IMR-90 (cell line): ENCODE results near the gene IL21. TPM values are rescaled to one million over a fixed set of nuclear protein-coding genes. Genes with fewer than 3 reads are reported as not detected.

Experiments
- ATAC-seq: fragments of 200-7000 bp; cut with Tn5 transposase; 2 replicates; pipeline ENCODE4 v1.9.1; 2020; ENCODE audit warnings: low read depth, mild to moderate bottlenecking, moderate library complexity
- BruUV-seq: library from RNA; stranded (reverse); fragments of 400-500 nt; replicated peaks from 2 replicates; lab custom pipeline; 2021; lab: Mats Ljungman, UMichigan
- CTCF ChIA-PET: fragments of 300-600 bp; formaldehyde crosslinking; extraction: SDS; loops from one replicate; lab custom pipeline; 2021; ENCODE audit warnings: antibody characterized with exemption; lab: Yijun Ruan, JAX
- POLR2A ChIA-PET: fragments of 300-600 bp; sonication (Branson Sonifier 250); formaldehyde crosslinking; loops from one replicate; lab custom pipeline; 2022; ENCODE audit warnings: antibody characterized with exemption; ENCODE audit not compliant: unreplicated experiment; lab: Charles Lee
- DNase-seq: peaks from one replicate; pipeline ENCODE4 v3.0.0; 2013
- H2AFZ ChIP-seq: replicated peaks from 2 replicates; pipeline ENCODE3; 2013; ENCODE audit warnings: low read length, mild to moderate bottlenecking; ENCODE audit not compliant: poor library complexity
- H2AK5ac ChIP-seq: 2 replicates; pipeline ENCODE4 v1.6.1; 2013; ENCODE audit warnings: low read depth, low read length, inconsistent platforms
- H2AK9ac ChIP-seq: replicated peaks from 2 replicates; pipeline ENCODE3; 2013; ENCODE audit warnings: mild to moderate bottlenecking, low read depth, low read length, moderate library complexity; ENCODE audit not compliant: poor library complexity
- H2BK120ac ChIP-seq: 2 replicates; pipeline ENCODE4 v1.6.1; 2013; ENCODE audit warnings: low read depth, low read length, inconsistent platforms
- H2BK15ac ChIP-seq: 3 replicates; pipeline ENCODE4 v1.6.1; 2013; ENCODE audit warnings: low read depth, low read length, inconsistent platforms
- H2BK20ac ChIP-seq: 2 replicates; pipeline ENCODE4 v1.6.1; 2013; ENCODE audit warnings: low read depth, mild to moderate bottlenecking, inconsistent platforms, low read length, moderate library complexity
- H2BK5ac ChIP-seq: 2 replicates; pipeline ENCODE4 v1.6.1; 2013; ENCODE audit warnings: mild to moderate bottlenecking, low read depth, low read length, inconsistent platforms; ENCODE audit not compliant: poor library complexity, severe bottlenecking
- H3K14ac ChIP-seq: replicated peaks from 2 replicates; pipeline ENCODE4 v1.6.1; 2013; ENCODE audit warnings: low read depth, low read length, inconsistent platforms
- H3K18ac ChIP-seq: 2 replicates; pipeline ENCODE4 v1.6.1; 2013; ENCODE audit warnings: low read depth, low read length, control low read depth
- H3K23ac ChIP-seq: 2 replicates; pipeline ENCODE4 v1.6.1; 2013; ENCODE audit warnings: low read depth, low read length, inconsistent platforms
- H3K27ac ChIP-seq: 2 replicates; pipeline ENCODE4 v1.5.1; 2013; ENCODE audit warnings: mild to moderate bottlenecking, control low read depth, low read length; ENCODE audit not compliant: insufficient read depth
- H3K27me3 ChIP-seq: 2 replicates; pipeline ENCODE4 v1.6.1; 2013; ENCODE audit warnings: low read length; ENCODE audit not compliant: control insufficient read depth, insufficient read depth
- H3K36me3 ChIP-seq: 2 replicates; pipeline ENCODE4 v1.6.1; 2013; ENCODE audit warnings: low read length, mixed read lengths; ENCODE audit not compliant: control insufficient read depth, insufficient read depth
- H3K4ac ChIP-seq: 2 replicates; pipeline ENCODE4 v1.6.1; 2013; ENCODE audit warnings: low read depth, low read length, inconsistent platforms
- H3K4me1 ChIP-seq: 2 replicates; pipeline ENCODE4 v1.6.1; 2013; ENCODE audit warnings: low read length, mixed read lengths; ENCODE audit not compliant: control insufficient read depth, insufficient read depth
- H3K4me2 ChIP-seq: 2 replicates; pipeline ENCODE4 v1.6.1; 2013; ENCODE audit warnings: low read depth, mild to moderate bottlenecking, control low read depth, low read length, moderate library complexity
- H3K4me3 ChIP-seq: 2 replicates; pipeline ENCODE4 v1.5.1; 2013; ENCODE audit warnings: low read depth, mild to moderate bottlenecking, control low read depth, low read length, moderate library complexity; ENCODE audit not compliant: insufficient read depth
- H3K56ac ChIP-seq: 2 replicates; pipeline ENCODE4 v1.6.1; 2013; ENCODE audit warnings: low read length, inconsistent platforms; ENCODE audit not compliant: insufficient read depth; ENCODE audit errors: extremely low read depth
- H3K79me1 ChIP-seq, 2 experiments: 2 replicates each; pipeline ENCODE4 v1.6.1; 2013; ENCODE audit warnings: low read length in 2 of 2, inconsistent platforms in 1 of 2, low read depth in 1 of 2
- H3K9ac ChIP-seq: 2 replicates; pipeline ENCODE4 v1.6.1; 2013; ENCODE audit warnings: low read depth, low read length, control low read depth
- H3K9me1 ChIP-seq: 2 replicates; pipeline ENCODE4 v1.6.1; 2013; ENCODE audit warnings: low read length, inconsistent platforms; ENCODE audit not compliant: insufficient read depth
- H3K9me3 ChIP-seq: 2 replicates; pipeline ENCODE4 v1.6.1; 2013; ENCODE audit warnings: low read length; ENCODE audit not compliant: control insufficient read depth, insufficient read depth
- H4K20me1 ChIP-seq: 2 replicates; pipeline ENCODE4 v1.6.1; 2013; ENCODE audit warnings: low read length, inconsistent platforms; ENCODE audit not compliant: insufficient read depth
- H4K5ac ChIP-seq: 2 replicates; pipeline ENCODE4 v1.6.1; 2013; ENCODE audit warnings: mild to moderate bottlenecking, low read depth, low read length, control low read depth
- H4K8ac ChIP-seq, 2 experiments: 2 replicates each; pipeline ENCODE4 v1.6.1; 2013; ENCODE audit warnings: low read depth in 2 of 2, low read length in 2 of 2, control low read depth in 1 of 2, inconsistent platforms in 1 of 2
- H4K91ac ChIP-seq: 2 replicates; pipeline ENCODE4 v1.6.1; 2013; ENCODE audit warnings: low read depth, low read length, inconsistent platforms; ENCODE audit not compliant: insufficient read depth
- BHLHE40 ChIP-seq: fragments of 150-350 bp; IDR thresholded peaks from 2 replicates; pipeline ENCODE4 v1.6.1; 2016; ENCODE audit warnings: mild to moderate bottlenecking, low read depth, low read length
- CEBPB ChIP-seq: IDR thresholded peaks from 2 replicates; pipeline ENCODE4 v1.6.1; 2012; ENCODE audit warnings: low read depth, low read length, improper control_type of control experiment
- CHD1 ChIP-seq: IDR thresholded peaks from 2 replicates; pipeline ENCODE4 v1.6.1; 2012; ENCODE audit warnings: low read depth, low read length, improper control_type of control experiment
- FOS ChIP-seq: fragments of 150-350 bp; IDR thresholded peaks from 2 replicates; pipeline ENCODE4 v1.6.1; 2016; ENCODE audit warnings: low read depth, low read length
- MAFK ChIP-seq: IDR thresholded peaks from 2 replicates; pipeline ENCODE4 v1.6.1; 2012; ENCODE audit warnings: low read depth, low read length, improper control_type of control experiment
- MAZ ChIP-seq: IDR thresholded peaks from 2 replicates; pipeline ENCODE4 v1.6.1; 2012; ENCODE audit warnings: low read depth, mild to moderate bottlenecking, low read length, improper control_type of control experiment, moderate library complexity, borderline replicate concordance
- MXI1 ChIP-seq: IDR thresholded peaks from 2 replicates; pipeline ENCODE4 v1.6.1; 2012; ENCODE audit warnings: low read depth, mild to moderate bottlenecking, low read length, moderate library complexity, borderline replicate concordance
- NFE2L2 ChIP-seq: fragments of 150-350 bp; IDR thresholded peaks from 2 replicates; pipeline ENCODE4 v1.6.1; 2016; ENCODE audit warnings: low read depth, mild to moderate bottlenecking, low read length
- POLR2A ChIP-seq: IDR thresholded peaks from 2 replicates; pipeline ENCODE4 v1.6.1; 2012; ENCODE audit warnings: mild to moderate bottlenecking, low read depth, low read length
- RAD21 ChIP-seq: IDR thresholded peaks from 2 replicates; pipeline ENCODE4 v1.6.1; 2012; ENCODE audit warnings: low read length, improper control_type of control experiment
- RCOR1 ChIP-seq: IDR thresholded peaks from 2 replicates; pipeline ENCODE4 v1.6.1; 2012; ENCODE audit warnings: mild to moderate bottlenecking, low read length, improper control_type of control experiment; ENCODE audit not compliant: insufficient replicate concordance
- RFX5 ChIP-seq: IDR thresholded peaks from 2 replicates; pipeline ENCODE4 v1.8.0; 2012; ENCODE audit warnings: low read depth, mild to moderate bottlenecking, low read length, moderate library complexity
- SMC3 ChIP-seq: fragments of 150-350 bp; IDR thresholded peaks from 2 replicates; pipeline ENCODE4 v1.6.1; 2016; ENCODE audit warnings: low read depth, mild to moderate bottlenecking, antibody characterized with exemption, low read length, moderate library complexity
- WGBS, 2 experiments: methylation state at CpG; one replicate each; pipeline versions ENCODE4 v1.1.5 to v1.1.7; 2013; ENCODE audit warnings: missing lambda C conversion rate in 2 of 2; ENCODE audit not compliant: insufficient read length in 1 of 2; ENCODE audit errors: extremely low coverage in 2 of 2; 5-methylcytosine and 5-hydroxymethylcytosine counted together
- dilution Hi-C: fragments of 300-500 bp; cut with HindIII; formaldehyde crosslinking; loops from one replicate; pipeline ENCODE4 v1.14.3; 2018; ENCODE audit warnings: low sequenced_read_pairs; ENCODE audit not compliant: unreplicated experiment
- in situ Hi-C: fragments of 300-500 bp; cut with MboI; formaldehyde crosslinking; loops from 3 replicates; pipeline ENCODE4 v1.14.3; 2019; ENCODE audit warnings: low sequenced_read_pairs, inconsistent platforms, mixed read lengths
- intact Hi-C: fragments of 100-400 bp; cut with micrococcal nuclease; formaldehyde crosslinking; loops from 2 replicates; pipeline ENCODE4 v1.10.0; 2022
- polyA plus RNA-seq, 3 experiments: library from polyadenylated mRNA; depleted of rRNA; stranded (reverse); fragments of >200 nt; gene quantifications; 2 replicates each; pipeline ENCODE4 v1.2.3, GENCODE V29; 2012; ENCODE audit warnings: low replicate concordance in 1 of 3
- total RNA-seq: library from RNA; depleted of rRNA; stranded (reverse); fragments of >200 nt; gene quantifications from 2 replicates; pipeline ENCODE4 v1.2.3, GENCODE V29; 2012
- TF ChIP-seq, protein P1 (sequence below): fragments of 150-350 bp; IDR thresholded peaks from 2 replicates; pipeline ENCODE4 v1.6.1; 2016; ENCODE audit warnings: low read depth, mild to moderate bottlenecking, low read length, moderate library complexity, borderline replicate concordance
- TF ChIP-seq, protein P2 (sequence below): fragments of 150-350 bp; IDR thresholded peaks from 2 replicates; pipeline ENCODE4 v1.6.1; 2017; ENCODE audit warnings: mild to moderate bottlenecking, antibody characterized with exemption, low read length, low read depth
- TF ChIP-seq, protein P3 (sequence below): conservative IDR thresholded peaks from 2 replicates; pipeline ENCODE4 v1.5.1; 2012; ENCODE audit warnings: mild to moderate bottlenecking, low read depth, low read length, improper control_type of control experiment

The IL21 gene
- total and polyA plus RNA-seq, 2 of the 4 experiments (the other 2 are of a cell fraction) = not detected

GRCh38 chr4:122562449-122562848 lies 58.4 kb downstream of the IL21 start:
- H2AK9ac ChIP-seq = no peak overlapping the region
- no peak overlapping the region for H2BK120ac ChIP-seq
- H4K5ac ChIP-seq = no peak overlapping the region
- no peak overlapping the region for H3K4ac ChIP-seq
- dilution Hi-C loops = no loop called here
- intact Hi-C loops = no loop called here
- H2BK15ac ChIP-seq = no peak overlapping the region
- CTCF ChIA-PET = no interaction called here
- no peak overlapping the region for H4K91ac ChIP-seq
- H2BK5ac ChIP-seq = no peak overlapping the region
- H2BK20ac ChIP-seq = no peak overlapping the region
- H3K56ac ChIP-seq = no peak overlapping the region
- no CpG with 5 or more reads among the region's 2 CpGs for WGBS, 2 experiments
- H2AFZ ChIP-seq = no peak overlapping the region
- in situ Hi-C loops = no loop called here
- no peak overlapping the region for H2AK5ac ChIP-seq
- no peak overlapping the region for H3K4me3 ChIP-seq
- H3K36me3 ChIP-seq = no peaks in the 10 kb centered on the region
- no peak overlapping the region for H3K27ac ChIP-seq
- TF ChIP-seq NFE2L2 = no peak
- TF ChIP-seq CEBPB = no peak
- TF ChIP-seq SMC3 = no peak
- no peak for TF ChIP-seq BHLHE40
- no peak for TF ChIP-seq MAFK
- TF ChIP-seq, protein P1, sequence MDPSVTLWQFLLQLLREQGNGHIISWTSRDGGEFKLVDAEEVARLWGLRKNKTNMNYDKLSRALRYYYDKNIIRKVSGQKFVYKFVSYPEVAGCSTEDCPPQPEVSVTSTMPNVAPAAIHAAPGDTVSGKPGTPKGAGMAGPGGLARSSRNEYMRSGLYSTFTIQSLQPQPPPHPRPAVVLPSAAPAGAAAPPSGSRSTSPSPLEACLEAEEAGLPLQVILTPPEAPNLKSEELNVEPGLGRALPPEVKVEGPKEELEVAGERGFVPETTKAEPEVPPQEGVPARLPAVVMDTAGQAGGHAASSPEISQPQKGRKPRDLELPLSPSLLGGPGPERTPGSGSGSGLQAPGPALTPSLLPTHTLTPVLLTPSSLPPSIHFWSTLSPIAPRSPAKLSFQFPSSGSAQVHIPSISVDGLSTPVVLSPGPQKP = no peak
- TF ChIP-seq MXI1 = no peak
- no peak for TF ChIP-seq RAD21
- no peak for TF ChIP-seq RCOR1
- TF ChIP-seq CHD1 = no peak
- TF ChIP-seq MAZ = no peak
- TF ChIP-seq, protein P2, sequence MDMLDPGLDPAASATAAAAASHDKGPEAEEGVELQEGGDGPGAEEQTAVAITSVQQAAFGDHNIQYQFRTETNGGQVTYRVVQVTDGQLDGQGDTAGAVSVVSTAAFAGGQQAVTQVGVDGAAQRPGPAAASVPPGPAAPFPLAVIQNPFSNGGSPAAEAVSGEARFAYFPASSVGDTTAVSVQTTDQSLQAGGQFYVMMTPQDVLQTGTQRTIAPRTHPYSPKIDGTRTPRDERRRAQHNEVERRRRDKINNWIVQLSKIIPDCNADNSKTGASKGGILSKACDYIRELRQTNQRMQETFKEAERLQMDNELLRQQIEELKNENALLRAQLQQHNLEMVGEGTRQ = no peak
- TF ChIP-seq RFX5 = no peak
- no peak for TF ChIP-seq POLR2A
- TF ChIP-seq, protein P3, sequence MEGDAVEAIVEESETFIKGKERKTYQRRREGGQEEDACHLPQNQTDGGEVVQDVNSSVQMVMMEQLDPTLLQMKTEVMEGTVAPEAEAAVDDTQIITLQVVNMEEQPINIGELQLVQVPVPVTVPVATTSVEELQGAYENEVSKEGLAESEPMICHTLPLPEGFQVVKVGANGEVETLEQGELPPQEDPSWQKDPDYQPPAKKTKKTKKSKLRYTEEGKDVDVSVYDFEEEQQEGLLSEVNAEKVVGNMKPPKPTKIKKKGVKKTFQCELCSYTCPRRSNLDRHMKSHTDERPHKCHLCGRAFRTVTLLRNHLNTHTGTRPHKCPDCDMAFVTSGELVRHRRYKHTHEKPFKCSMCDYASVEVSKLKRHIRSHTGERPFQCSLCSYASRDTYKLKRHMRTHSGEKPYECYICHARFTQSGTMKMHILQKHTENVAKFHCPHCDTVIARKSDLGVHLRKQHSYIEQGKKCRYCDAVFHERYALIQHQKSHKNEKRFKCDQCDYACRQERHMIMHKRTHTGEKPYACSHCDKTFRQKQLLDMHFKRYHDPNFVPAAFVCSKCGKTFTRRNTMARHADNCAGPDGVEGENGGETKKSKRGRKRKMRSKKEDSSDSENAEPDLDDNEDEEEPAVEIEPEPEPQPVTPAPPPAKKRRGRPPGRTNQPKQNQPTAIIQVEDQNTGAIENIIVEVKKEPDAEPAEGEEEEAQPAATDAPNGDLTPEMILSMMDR = no peak
- no peak for TF ChIP-seq FOS
- ATAC-seq = no peak
- no peaks in the 10 kb centered on the region for H3K9me3 ChIP-seq
- no peak overlapping the region for H3K9ac ChIP-seq
- no peak overlapping the region for H3K18ac ChIP-seq
- H3K4me1 ChIP-seq = no peaks in the 10 kb centered on the region
- H3K23ac ChIP-seq = no peak overlapping the region
- BruUV-seq = no TSS peak
- H4K8ac ChIP-seq = no peak overlapping the region
- no peaks in the 10 kb centered on the region for H3K79me1 ChIP-seq
- H4K20me1 ChIP-seq = no peaks in the 10 kb centered on the region
- POLR2A ChIA-PET = no interaction called here
- H3K27me3 ChIP-seq = no peaks in the 10 kb centered on the region
- no peak for DNase-seq
- H3K4me2 ChIP-seq = no peak overlapping the region
- H3K14ac ChIP-seq = no peak overlapping the region
- no peaks in the 10 kb centered on the region for H3K9me1 ChIP-seq
